ENCODE measurements around the gene AHNAK2.
"Not testable (repeated sequence)": the region's sequence is repeated elsewhere in the genome, so short reads cannot be mapped to it uniquely, and the experiment has no call there.

AHNAK2 gene

GRCh38 chr14:104912053-104912452, 66.1 kb downstream of the AHNAK2 start:
- Histone ChIP-seq H3K9me3 (ENCODE audit: control insufficient read depth, insufficient read depth, low read length) (no peaks in the 10 kb centered on the region), H3K36me3 (ENCODE audit: control insufficient read depth, insufficient read depth, low read length) (no peaks in the 10 kb centered on the region), H3K9ac (ENCODE audit: low read depth, low read length) (no peak overlapping the region), H3K4me1 (ENCODE audit: control insufficient read depth, insufficient read depth, low read length) (no peaks in the 10 kb centered on the region), H3K27me3 (ENCODE audit: control insufficient read depth, insufficient read depth, low read length) (peaks cover 6% of the 10 kb centered on the region), H3K4me3 (ENCODE audit: low read depth, low read length) (no peak overlapping the region)

- Histone ChIP-seq H3K27me3 (ENCODE audit: control insufficient read depth, insufficient read depth, low read length) (peaks cover 24% of the 10 kb centered on the region), H3K9ac (ENCODE audit: low read depth, low read length) (no peak overlapping the region), H3K4me1 (ENCODE audit: control insufficient read depth, insufficient read depth, low read length) (no peaks in the 10 kb centered on the region), H3K9me3 (ENCODE audit: control insufficient read depth, insufficient read depth, low read length) (no peaks in the 10 kb centered on the region), H3K4me3 (ENCODE audit: low read depth, low read length) (no peak overlapping the region), H3K36me3 (ENCODE audit: control insufficient read depth, insufficient read depth, low read length) (no peaks in the 10 kb centered on the region)
Measured at GRCh38 chr14:104908303-104908702, 69.9 kb downstream of the AHNAK2 start.

GRCh38 chr14:104905579-104905933, 72.6 kb downstream of the AHNAK2 start:
- not testable (repeated sequence) for H3K4me1 ChIP-seq (ENCODE audit: control insufficient read depth, insufficient read depth, low read length); H3K4me3 ChIP-seq (ENCODE audit: low read depth, low read length); H3K9me3 ChIP-seq (ENCODE audit: control insufficient read depth, insufficient read depth, low read length); H3K36me3 ChIP-seq (ENCODE audit: control insufficient read depth, insufficient read depth, low read length); H3K9ac ChIP-seq (ENCODE audit: low read depth, low read length)
- peaks cover 24% of the 10 kb centered on the region for H3K27me3 ChIP-seq (ENCODE audit: control insufficient read depth, insufficient read depth, low read length)

- not testable (repeated sequence) for H3K4me3 ChIP-seq (ENCODE audit: low read depth, low read length); H3K9me3 ChIP-seq (ENCODE audit: control insufficient read depth, insufficient read depth, low read length); H3K9ac ChIP-seq (ENCODE audit: low read depth, low read length); H3K36me3 ChIP-seq (ENCODE audit: control insufficient read depth, insufficient read depth, low read length); H3K4me1 ChIP-seq (ENCODE audit: control insufficient read depth, insufficient read depth, low read length)
- H3K27me3 ChIP-seq (ENCODE audit: control insufficient read depth, insufficient read depth, low read length): peaks cover 24% of the 10 kb centered on the region
Measured at GRCh38 chr14:104904650-104905578, 73.3 kb downstream of the AHNAK2 start.

- H3K4me3 ChIP-seq (ENCODE audit: low read depth, low read length): no peak overlapping the region
- H3K36me3 ChIP-seq (ENCODE audit: control insufficient read depth, insufficient read depth, low read length): no peaks in the 10 kb centered on the region
- H3K9me3 ChIP-seq (ENCODE audit: control insufficient read depth, insufficient read depth, low read length): no peaks in the 10 kb centered on the region
- peaks cover 24% of the 10 kb centered on the region for H3K27me3 ChIP-seq (ENCODE audit: control insufficient read depth, insufficient read depth, low read length)
- H3K4me1 ChIP-seq (ENCODE audit: control insufficient read depth, insufficient read depth, low read length): no peaks in the 10 kb centered on the region
- H3K9ac ChIP-seq (ENCODE audit: low read depth, low read length): no peak overlapping the region
Measured at GRCh38 chr14:104903990-104904389, 74.2 kb downstream of the AHNAK2 start.

GRCh38 chr14:104900639-104901512, 77.3 kb downstream of the AHNAK2 start:
- H3K9me3 ChIP-seq (ENCODE audit: control insufficient read depth, insufficient read depth, low read length): no peaks in the 10 kb centered on the region
- H3K9ac ChIP-seq (ENCODE audit: low read depth, low read length): no peak overlapping the region
- H3K27me3 ChIP-seq (ENCODE audit: control insufficient read depth, insufficient read depth, low read length): peaks cover 16% of the 10 kb centered on the region
- no peak overlapping the region for H3K4me3 ChIP-seq (ENCODE audit: low read depth, low read length)
- H3K36me3 ChIP-seq (ENCODE audit: control insufficient read depth, insufficient read depth, low read length): no peaks in the 10 kb centered on the region
- no peaks in the 10 kb centered on the region for H3K4me1 ChIP-seq (ENCODE audit: control insufficient read depth, insufficient read depth, low read length)

- H3K4me1 ChIP-seq (ENCODE audit: control insufficient read depth, insufficient read depth, low read length): no peaks in the 10 kb centered on the region
- no peak overlapping the region for H3K4me3 ChIP-seq (ENCODE audit: low read depth, low read length)
Measured at GRCh38 chr14:104899781-104900180, 78.4 kb downstream of the AHNAK2 start.

GRCh38 chr14:104898870-104899510, 79.2 kb downstream of the AHNAK2 start:
- Histone ChIP-seq H3K4me3 (ENCODE audit: low read depth, low read length) (no peak overlapping the region), H3K9ac (ENCODE audit: low read depth, low read length) (peak overlapping the region; percentile 24), H3K9me3 (ENCODE audit: control insufficient read depth, insufficient read depth, low read length) (no peaks in the 10 kb centered on the region), H3K4me1 (ENCODE audit: control insufficient read depth, insufficient read depth, low read length) (no peaks in the 10 kb centered on the region), H3K27me3 (ENCODE audit: control insufficient read depth, insufficient read depth, low read length) (peaks cover 6% of the 10 kb centered on the region), H3K36me3 (ENCODE audit: control insufficient read depth, insufficient read depth, low read length) (peaks cover 8% of the 10 kb centered on the region)

More at GRCh38 chr14:104899781-104900180, 78.4 kb downstream of the AHNAK2 start:
- Histone ChIP-seq H3K9ac (ENCODE audit: low read depth, low read length) (no peak overlapping the region), H3K36me3 (ENCODE audit: control insufficient read depth, insufficient read depth, low read length) (peaks cover 3% of the 10 kb centered on the region), H3K27me3 (ENCODE audit: control insufficient read depth, insufficient read depth, low read length) (peaks cover 13% of the 10 kb centered on the region), H3K9me3 (ENCODE audit: control insufficient read depth, insufficient read depth, low read length) (no peaks in the 10 kb centered on the region)

GRCh38 chr14:104898195-104898558, 80.0 kb downstream of the AHNAK2 start:
- Histone ChIP-seq H3K4me3 (ENCODE audit: low read depth, low read length) (no peak overlapping the region), H3K36me3 (ENCODE audit: control insufficient read depth, insufficient read depth, low read length) (peaks cover 10% of the 10 kb centered on the region), H3K9me3 (ENCODE audit: control insufficient read depth, insufficient read depth, low read length) (no peaks in the 10 kb centered on the region), H3K9ac (ENCODE audit: low read depth, low read length) (no peak overlapping the region), H3K4me1 (ENCODE audit: control insufficient read depth, insufficient read depth, low read length) (no peaks in the 10 kb centered on the region), H3K27me3 (ENCODE audit: control insufficient read depth, insufficient read depth, low read length) (no peaks in the 10 kb centered on the region)

- Histone ChIP-seq H3K4me1 (ENCODE audit: control insufficient read depth, insufficient read depth, low read length) (no peaks in the 10 kb centered on the region), H3K4me3 (ENCODE audit: low read depth, low read length) (no peak overlapping the region), H3K27me3 (ENCODE audit: control insufficient read depth, insufficient read depth, low read length) (no peaks in the 10 kb centered on the region), H3K36me3 (ENCODE audit: control insufficient read depth, insufficient read depth, low read length) (peaks cover 10% of the 10 kb centered on the region), H3K9ac (ENCODE audit: low read depth, low read length) (no peak overlapping the region), H3K9me3 (ENCODE audit: control insufficient read depth, insufficient read depth, low read length) (no peaks in the 10 kb centered on the region)
Measured at GRCh38 chr14:104897330-104898194, 80.6 kb downstream of the AHNAK2 start.
